Activated naive CD4-positive, alpha-beta T cell treated with Interleukin-2 at 50 U/mL for 16 hours (primary cell): ENCODE data around the gene TRAPPC10.

Source experiments
- DNase-seq: peaks from one replicate; pipeline ENCODE4 v3.0.0-alpha.2; 2020

The TRAPPC10 gene, protein sequence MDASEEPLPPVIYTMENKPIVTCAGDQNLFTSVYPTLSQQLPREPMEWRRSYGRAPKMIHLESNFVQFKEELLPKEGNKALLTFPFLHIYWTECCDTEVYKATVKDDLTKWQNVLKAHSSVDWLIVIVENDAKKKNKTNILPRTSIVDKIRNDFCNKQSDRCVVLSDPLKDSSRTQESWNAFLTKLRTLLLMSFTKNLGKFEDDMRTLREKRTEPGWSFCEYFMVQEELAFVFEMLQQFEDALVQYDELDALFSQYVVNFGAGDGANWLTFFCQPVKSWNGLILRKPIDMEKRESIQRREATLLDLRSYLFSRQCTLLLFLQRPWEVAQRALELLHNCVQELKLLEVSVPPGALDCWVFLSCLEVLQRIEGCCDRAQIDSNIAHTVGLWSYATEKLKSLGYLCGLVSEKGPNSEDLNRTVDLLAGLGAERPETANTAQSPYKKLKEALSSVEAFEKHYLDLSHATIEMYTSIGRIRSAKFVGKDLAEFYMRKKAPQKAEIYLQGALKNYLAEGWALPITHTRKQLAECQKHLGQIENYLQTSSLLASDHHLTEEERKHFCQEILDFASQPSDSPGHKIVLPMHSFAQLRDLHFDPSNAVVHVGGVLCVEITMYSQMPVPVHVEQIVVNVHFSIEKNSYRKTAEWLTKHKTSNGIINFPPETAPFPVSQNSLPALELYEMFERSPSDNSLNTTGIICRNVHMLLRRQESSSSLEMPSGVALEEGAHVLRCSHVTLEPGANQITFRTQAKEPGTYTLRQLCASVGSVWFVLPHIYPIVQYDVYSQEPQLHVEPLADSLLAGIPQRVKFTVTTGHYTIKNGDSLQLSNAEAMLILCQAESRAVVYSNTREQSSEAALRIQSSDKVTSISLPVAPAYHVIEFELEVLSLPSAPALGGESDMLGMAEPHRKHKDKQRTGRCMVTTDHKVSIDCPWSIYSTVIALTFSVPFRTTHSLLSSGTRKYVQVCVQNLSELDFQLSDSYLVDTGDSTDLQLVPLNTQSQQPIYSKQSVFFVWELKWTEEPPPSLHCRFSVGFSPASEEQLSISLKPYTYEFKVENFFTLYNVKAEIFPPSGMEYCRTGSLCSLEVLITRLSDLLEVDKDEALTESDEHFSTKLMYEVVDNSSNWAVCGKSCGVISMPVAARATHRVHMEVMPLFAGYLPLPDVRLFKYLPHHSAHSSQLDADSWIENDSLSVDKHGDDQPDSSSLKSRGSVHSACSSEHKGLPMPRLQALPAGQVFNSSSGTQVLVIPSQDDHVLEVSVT

DNA sequence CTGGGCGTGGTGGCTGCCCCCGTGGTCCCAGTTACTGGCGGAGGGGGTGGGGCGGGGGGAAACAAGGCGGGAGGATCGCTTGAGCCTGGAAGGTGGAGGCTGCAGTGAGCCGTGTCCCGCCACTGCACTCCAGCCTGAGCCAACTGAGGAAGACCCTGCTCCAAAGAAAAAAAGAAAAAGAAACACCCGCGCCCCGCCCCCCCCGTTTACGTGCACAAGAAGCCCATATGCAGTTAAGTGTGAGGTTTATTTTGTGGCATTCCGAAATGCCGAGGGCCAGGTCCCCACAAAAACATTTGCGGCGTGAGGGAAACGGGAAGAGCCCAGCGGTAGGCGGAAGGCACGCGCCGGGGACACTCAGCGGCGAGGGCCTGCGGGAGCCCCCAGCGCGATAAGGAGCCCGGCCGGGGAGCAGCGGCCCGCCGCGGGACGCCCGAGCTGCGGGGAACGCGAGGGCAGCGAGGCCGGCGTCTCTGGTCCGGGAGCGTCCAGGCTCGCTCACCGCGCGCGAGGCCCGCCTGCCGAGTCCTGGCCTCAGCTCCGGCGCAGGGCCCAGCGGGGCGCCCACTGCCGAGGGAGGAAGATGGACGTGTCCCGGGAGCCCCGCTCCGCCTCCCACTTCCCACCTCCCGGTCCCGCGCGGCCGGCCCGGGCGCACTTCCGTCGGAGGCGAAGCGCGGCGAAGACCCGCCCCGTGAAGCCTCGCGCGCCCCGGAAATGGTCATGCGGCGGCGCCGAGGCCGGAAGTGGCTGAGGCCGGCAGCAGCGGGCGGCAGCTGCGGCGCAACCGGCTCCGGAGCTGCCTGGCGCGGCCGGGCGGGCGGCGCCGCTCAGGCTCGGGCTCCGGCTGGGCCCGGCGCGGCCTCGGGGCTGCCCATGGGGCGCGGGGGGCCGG is at the start of gene TRAPPC10:
TSS of gene TRAPPC10 (plus strand) at position 731 of the 895 bp plus-strand sequence. CDS start 185 bp downstream, outside the sequence.
- peak; percentile 83 for DNase-seq

DNA sequence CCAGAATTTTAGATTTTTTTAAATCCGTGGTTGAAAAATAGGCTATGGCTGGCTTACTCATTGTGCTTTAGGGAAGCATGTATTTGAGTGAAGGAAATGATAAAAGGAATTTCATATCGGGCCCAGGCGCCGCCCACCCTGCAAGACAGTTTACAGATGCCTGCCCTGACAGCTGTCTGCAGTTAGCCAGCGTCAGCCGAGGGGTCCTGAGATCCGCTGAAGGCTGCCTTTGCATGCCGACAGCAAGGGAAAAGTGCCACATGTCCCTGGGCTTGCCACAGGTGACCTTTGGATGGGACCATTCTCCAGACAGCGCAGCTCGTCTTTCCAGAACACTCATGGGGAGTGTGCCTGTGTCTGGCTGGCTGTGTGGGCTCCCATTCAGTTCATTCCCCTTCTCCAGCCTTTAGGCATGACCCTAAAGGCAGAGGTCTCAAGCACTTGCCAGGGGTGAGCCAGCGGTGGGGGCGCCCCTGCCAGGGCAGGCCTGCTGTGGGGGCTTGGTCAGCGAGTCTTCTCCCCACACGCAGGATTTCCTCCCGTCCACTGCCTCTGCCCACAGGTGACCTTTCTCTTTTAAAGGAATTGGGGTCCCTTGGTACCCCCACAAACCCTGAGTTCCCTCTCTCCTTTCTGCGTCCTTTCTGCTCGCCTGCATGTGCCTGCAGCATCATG is 46.1 kb upstream of the TRAPPC10 start:
- no peak for DNase-seq

DNA sequence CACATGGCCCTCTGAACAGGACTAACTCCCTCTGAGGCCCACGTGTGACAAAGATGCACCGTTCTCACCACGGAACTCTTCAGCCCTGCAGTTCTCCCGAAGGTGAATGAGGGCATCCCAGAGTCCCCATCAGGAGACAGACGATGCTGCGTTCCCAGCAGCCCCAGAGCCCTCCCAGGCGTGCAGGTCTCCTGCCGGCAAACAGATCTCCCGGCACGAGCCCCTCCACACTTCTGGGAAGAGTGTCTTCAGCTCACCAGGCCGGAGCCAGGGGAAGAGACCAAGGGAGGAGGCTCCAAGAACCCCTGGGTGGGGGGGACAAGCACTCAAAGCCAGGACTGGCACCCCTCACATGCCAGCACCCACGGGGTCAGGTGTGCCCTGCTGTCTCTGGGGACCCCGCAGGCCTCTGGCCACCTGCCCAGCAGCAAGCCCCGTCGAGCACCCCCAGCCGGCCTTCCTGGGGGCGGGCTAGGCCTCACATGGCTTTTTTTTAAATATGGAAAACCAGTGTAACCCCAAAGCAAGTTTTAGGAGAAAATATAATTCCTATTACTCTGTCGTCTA is 45.1 kb upstream of the TRAPPC10 start:
- DNase-seq: no peak

DNA sequence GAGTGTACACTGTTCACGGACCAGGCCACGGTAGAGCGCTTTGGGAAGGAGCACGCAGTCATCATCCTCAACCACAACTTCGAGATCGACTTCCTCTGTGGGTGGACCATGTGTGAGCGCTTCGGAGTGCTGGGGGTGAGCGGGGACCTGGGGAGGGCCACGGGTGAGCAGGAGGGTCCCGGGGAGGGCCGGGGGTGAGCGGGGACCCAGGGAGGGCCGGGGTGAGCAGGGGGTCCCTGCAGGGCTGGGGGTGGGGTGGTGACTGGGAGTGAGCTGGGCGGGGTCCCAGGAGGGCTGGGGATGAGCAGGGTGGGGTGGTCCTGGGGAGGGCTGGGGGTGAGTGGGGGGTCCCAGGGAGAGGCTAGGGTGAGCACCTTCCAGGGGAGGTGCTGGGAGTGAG is 44.1 kb upstream of the TRAPPC10 start:
- DNase-seq: no peak

DNA sequence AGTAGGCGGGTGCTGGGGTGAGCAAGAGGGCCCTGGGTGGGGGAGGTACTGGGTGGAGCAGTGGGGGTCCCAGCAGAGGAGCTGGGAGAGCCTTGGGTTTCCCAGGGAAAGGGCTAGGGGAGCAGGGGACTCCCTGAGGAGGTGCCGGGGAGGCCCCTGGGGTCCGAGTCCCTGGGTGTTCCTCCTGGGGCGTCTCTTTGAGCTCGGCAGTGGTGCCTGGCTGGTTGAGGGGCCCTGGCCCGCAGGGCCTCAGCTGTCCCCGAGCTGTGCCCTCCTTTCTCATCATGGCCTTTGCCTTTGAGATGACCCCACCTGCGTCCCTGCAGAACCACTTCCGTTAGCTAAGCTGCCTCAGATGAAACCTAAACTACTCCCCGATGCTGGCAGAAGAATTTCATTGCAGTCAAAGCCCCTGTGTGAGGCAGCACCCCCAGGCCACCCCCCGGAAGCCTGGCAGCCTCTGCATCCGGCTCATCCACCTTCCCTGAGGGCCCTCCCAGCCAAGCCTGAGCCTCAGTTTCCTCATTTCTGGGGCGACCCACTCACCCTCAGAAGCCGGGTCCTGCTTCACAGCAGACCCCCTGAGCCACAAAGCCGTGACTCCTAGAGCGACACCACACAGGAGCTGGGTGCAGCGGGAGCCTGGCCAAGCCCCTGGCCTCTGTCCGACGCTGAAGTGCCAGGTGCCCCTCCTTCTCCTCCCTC is 43.5 kb upstream of the TRAPPC10 start:
- DNase-seq: no peak

DNA sequence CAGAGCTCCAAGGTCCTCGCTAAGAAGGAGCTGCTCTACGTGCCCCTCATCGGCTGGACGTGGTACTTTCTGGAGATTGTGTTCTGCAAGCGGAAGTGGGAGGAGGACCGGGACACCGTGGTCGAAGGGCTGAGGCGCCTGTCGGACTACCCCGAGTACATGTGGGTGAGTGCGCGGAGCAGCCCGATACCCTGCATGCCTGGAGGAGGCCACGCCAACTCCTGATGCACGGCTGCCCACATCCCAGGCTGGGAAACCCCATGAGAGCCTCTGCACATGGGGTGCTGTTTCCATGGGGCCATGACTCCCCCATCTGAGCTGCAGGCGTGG is 43.0 kb upstream of the TRAPPC10 start:
- no peak for DNase-seq

DNA sequence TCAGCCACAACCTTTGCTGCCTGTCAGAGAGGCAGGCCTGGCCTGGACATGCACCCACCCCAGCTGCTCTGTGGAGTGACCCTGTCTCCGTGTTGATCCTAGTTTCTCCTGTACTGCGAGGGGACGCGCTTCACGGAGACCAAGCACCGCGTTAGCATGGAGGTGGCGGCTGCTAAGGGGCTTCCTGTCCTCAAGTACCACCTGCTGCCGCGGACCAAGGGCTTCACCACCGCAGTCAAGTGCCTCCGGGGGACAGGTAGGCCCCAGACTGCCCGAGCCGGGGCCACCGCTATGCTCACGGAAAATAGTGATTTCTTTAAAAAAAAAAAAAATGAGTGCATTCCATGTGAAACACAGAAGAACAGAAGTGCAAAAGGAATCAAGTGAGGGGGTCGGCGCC is 41.6 kb upstream of the TRAPPC10 start:
- DNase-seq: no peak

DNA sequence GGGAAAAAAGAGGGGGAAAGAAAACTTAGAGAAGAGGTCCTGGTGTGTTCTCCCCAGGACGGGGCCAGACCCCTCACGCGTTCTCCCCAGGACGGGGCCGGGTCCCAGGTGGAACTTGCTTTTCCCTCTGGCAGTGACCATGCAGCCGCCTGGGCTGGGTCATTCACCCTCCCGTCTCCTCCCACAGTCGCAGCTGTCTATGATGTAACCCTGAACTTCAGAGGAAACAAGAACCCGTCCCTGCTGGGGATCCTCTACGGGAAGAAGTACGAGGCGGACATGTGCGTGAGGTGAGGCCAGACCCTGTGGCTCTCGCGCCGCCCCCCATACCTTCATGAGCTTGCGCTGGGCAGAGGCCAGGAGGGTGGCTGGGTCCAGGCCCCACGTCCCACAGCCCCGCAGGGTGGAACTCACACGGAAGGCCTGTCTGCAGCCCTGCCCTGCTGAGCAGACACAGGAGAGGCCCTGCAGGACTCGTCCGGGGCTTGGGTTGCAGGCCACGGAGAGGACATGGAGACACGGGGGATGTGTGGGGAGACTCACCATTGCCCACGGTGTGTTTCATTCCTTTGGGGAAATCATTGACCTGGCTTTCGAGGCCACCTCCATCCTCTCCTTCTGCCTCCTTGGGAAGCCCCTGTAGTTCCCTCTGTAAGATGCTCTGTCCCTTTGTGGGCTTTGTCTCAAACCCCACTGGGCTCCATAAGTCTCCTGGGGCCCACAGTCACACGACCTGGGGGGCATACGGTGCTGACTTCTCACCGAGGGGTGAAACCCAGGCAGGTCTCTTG is 40.7 kb upstream of the TRAPPC10 start:
- no peak for DNase-seq

DNA sequence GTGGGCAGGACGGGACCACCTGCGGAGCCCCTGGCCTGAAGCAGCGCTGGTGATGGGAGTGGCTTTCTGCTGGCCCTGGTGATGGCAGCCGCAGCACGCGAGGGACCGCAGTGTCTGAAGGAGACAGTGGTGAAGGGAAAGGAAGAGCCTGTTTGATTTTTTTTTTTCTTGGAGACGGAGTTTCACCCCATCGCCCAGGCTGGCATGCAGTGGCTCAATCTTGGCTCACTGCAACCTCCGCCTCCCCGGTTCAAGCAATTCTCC is 40.2 kb upstream of the TRAPPC10 start:
- DNase-seq: no peak

DNA sequence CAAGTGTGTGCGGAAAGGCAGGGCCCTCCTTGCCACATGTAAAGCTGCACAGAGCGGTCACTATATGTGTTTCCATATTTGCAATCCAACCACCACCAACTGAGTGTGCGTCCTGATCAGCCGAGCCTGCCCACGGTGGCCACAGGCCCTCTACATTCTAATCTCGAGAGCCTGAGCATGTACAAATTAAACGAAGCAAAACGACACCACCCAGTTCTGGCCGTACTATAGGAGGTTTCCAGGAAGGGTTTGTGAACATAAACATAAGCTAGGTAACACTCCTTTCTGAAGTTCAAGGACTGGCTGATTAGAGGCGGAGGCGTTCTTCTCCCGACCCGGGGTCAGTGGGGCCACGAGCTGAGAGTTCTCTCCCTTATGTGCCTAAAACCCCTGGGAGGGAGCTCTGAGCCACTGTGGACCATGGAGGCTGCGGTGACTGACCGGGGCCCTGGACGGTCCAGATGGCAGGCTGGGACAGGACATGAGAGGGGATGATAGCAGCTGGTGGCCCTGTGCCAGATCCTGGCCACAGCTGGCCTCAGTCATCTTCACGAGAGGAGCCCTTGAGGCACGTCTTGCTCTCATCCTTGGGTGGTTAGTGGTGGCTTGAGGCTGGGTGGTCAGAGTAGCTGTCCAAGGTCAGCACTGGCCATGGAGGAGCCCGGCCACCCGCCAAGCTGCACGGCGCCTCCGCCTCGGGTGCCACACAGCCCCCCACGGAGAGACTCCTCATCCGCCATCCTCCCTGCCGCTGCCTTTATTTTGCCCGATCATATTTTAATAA is 39.1 kb upstream of the TRAPPC10 start:
- DNase-seq: no peak

DNA sequence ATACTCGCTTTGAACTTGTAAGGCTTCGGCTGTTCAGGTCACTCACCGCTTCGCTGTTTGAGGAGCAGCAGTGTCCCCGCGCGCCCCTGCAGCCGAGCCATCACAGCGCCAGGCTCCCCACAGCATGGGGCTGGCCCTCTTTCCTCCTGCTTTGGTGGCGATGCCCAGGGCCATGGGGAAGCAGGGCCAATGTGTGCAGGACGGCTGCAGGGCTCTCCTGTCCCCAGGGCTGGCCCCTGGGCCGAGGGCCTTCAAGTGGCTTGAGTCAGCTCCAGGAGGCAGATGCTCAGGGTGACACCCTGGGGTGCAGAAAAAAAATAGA is 38.5 kb upstream of the TRAPPC10 start:
- DNase-seq: no peak

DNA sequence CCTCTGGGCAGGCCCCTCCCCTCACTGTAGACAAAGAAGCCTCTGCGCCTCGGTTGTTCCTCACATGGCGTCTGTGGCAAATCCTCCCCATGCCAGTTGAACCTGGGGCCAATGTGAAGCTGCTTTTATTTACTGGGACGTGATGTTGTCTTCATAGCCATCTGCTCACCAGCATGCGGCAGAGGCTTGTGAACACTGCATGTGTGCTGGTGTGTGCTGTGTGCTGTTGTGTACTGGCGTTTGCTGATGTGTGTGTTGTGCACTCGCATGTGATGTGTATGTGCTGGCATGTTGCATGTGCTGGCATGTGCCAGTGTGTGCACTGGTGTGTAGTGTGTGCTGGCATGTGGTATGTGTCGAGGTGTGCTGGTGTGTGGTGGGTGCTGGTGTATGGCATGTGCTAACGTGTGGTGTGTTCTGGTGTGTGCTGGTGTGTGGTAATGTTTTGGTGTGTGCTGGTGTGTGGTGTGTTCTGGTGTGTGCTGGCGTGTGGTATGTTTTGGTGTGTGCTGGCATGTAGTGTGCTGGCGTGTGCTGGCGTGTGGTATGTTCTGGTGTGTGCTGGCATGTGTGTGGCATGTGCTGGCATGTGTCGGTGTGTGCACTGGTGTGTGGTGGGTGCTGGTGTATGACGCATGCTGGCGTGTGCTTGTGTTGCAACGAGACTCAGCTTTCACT is 37.2 kb upstream of the TRAPPC10 start:
- DNase-seq: no peak

DNA sequence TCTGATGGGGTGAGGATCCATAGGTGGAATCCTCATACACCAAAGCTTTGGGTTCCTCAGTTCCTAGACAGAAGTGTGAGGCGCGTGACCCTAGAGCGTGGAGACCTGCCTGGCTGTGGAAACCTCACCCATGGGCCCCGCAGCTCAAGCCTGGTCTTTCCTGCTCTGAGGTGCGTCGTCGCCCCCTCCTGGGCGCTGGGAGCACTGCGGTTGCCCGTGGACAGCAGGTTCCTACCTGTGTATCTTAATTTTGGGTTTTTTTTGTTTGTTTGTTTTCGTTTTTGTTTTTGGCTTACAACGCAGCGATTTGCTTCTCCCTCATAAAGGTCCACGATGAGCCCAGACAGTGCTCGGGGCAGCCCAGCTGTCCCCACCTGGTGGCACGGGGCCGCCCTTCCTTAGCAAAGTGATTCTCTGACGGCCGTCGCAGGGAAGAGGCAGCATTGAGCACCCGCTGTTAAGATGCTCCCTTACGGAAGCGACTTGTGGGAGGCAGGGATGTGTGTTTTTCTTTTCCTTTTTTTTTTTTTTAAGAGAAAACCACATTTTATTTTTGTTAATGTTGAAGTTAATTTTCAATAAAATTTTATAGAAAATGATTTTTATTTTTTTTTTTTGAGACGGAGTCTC is 36.5 kb upstream of the TRAPPC10 start:
- DNase-seq: peak; percentile 84

DNA sequence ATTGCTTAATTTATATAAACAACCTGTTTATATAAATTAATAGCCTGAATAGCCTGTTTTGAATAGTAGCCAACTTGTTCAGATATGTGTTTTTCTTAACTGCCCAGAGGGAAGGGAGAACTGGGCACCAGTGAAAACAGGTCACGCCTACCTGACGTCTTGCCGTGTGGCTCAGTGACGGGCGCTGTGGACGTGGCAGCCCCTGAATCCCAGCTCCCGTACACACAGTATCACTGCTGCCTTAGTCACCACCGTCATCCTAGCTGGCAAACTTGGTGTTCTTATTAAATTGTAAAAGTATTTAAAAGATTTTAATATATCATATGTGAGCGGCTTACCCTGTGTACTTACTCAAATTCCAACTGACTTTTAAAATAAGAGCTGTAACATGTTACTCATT is 35.4 kb upstream of the TRAPPC10 start:
- DNase-seq: no peak

DNA sequence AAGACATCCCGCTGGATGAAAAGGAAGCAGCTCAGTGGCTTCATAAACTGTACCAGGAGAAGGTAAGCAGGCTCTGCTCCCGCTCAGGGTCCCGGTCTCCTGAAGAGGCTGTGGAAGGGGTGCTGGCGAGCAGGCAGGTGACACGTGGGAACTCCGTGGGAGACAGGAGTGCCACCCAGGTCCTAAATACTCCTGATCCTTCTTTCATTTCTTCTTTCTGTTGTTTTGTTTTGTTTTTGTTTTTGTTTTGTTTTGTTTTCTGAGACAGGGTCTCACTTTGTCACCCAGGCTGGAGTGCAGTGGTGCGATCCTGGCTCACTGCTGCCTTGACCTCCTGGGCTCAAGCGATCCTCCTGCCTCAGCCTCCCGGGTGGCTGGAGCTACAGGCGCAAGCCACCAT is 34.0 kb upstream of the TRAPPC10 start:
- no peak for DNase-seq

DNA sequence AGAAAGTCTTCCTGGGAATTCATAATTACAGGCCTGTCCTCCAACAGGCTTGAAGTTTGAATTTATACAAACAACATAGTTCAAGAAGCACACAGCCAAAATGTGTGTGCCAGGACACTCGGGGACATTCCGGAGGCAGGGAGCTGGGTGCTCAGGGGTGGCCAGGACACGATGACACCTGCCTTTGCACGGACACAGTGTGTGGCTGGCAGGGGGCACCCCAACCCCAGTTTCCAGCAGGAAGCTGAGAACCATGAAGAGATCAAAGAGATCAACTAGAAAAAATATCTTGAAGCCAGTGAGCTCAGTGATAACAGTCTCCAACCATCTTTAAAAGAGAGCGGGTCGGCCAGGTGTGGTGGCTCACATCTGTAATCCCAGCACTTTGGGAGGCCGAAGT is 32.5 kb upstream of the TRAPPC10 start:
- no peak for DNase-seq

DNA sequence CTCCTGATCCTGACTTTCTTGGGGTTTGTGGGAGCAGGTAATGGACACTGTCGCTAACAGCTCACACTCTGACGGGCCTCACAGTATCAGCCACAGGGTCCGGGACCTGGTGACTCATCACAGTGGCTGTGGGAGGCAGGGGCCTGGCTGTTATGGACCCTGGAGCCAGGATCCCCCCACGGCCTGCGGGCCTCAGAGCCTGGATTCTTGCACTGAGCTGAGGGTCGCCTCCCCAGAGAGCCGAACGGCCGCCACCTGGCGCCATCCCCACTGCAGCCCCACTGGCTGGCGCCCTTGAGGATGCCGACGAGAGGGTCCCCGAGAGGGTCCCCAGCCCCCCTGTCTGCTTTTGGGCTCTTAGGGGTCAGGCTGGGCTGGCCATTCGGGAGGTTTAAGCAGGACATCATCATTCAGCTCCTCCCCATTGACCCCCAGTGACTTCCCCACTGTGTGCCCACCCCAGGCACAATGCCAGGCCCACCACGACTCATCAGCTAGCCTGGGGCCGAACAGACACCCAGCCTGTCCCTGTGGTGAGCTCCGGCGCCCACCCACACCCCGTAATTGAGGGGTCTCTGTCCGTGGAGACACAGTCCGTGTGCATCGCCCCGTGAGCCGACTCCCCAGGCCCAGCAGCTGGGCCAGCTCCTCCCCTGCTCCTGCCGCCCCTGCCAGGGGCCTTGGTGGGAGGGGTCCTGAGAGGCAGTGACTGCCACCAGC is 30.8 kb upstream of the TRAPPC10 start:
- no peak for DNase-seq

DNA sequence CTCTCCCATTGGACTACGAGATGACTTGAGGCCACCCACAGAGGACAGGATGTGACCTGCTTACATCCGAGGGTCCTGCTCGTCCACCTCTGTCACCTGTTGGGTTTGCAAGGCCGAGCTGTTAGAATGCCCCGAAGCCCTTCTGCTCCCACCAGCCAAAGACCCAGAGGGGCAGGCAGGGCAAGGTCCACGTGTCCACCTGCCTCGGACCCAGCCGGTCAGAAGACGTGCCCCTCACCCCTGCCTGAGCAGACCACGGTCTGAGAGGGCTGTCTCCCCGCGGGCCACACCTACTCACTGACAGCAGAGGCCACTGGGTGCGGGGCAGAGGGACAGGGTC is 30.3 kb upstream of the TRAPPC10 start:
- no peak for DNase-seq
